IMR-90 (cell line): Measurements from ENCODE around the gene TKFC. TPM values are rescaled to one million over a fixed set of nuclear protein-coding genes. Genes with fewer than 3 reads are reported as not detected.

ENCODE experiments used
- ATAC-seq: fragments of 200-7000 bp; cut with Tn5 transposase; 2 replicates; pipeline ENCODE4 v1.9.1; 2020; ENCODE audit warnings: low read depth, mild to moderate bottlenecking, moderate library complexity
- BruUV-seq: library from RNA; stranded (reverse); fragments of 400-500 nt; replicated peaks from 2 replicates; lab custom pipeline; 2021; lab: Mats Ljungman, UMichigan
- CTCF ChIA-PET: fragments of 300-600 bp; formaldehyde crosslinking; extraction: SDS; loops from one replicate; lab custom pipeline; 2021; ENCODE audit warnings: antibody characterized with exemption; lab: Yijun Ruan, JAX
- POLR2A ChIA-PET: fragments of 300-600 bp; sonication (Branson Sonifier 250); formaldehyde crosslinking; loops from one replicate; lab custom pipeline; 2022; ENCODE audit warnings: antibody characterized with exemption; ENCODE audit not compliant: unreplicated experiment; lab: Charles Lee
- DNase-seq: peaks from one replicate; pipeline ENCODE4 v3.0.0; 2013
- H2AFZ ChIP-seq: replicated peaks from 2 replicates; pipeline ENCODE3; 2013; ENCODE audit warnings: low read length, mild to moderate bottlenecking; ENCODE audit not compliant: poor library complexity
- H2AK5ac ChIP-seq: 2 replicates; pipeline ENCODE4 v1.6.1; 2013; ENCODE audit warnings: low read depth, low read length, inconsistent platforms
- H2AK9ac ChIP-seq: replicated peaks from 2 replicates; pipeline ENCODE3; 2013; ENCODE audit warnings: mild to moderate bottlenecking, low read depth, low read length, moderate library complexity; ENCODE audit not compliant: poor library complexity
- H2BK120ac ChIP-seq: 2 replicates; pipeline ENCODE4 v1.6.1; 2013; ENCODE audit warnings: low read depth, low read length, inconsistent platforms
- H2BK15ac ChIP-seq: 3 replicates; pipeline ENCODE4 v1.6.1; 2013; ENCODE audit warnings: low read depth, low read length, inconsistent platforms
- H2BK20ac ChIP-seq: 2 replicates; pipeline ENCODE4 v1.6.1; 2013; ENCODE audit warnings: low read depth, mild to moderate bottlenecking, inconsistent platforms, low read length, moderate library complexity
- H2BK5ac ChIP-seq: 2 replicates; pipeline ENCODE4 v1.6.1; 2013; ENCODE audit warnings: mild to moderate bottlenecking, low read depth, low read length, inconsistent platforms; ENCODE audit not compliant: poor library complexity, severe bottlenecking
- H3K14ac ChIP-seq: replicated peaks from 2 replicates; pipeline ENCODE4 v1.6.1; 2013; ENCODE audit warnings: low read depth, low read length, inconsistent platforms
- H3K18ac ChIP-seq: 2 replicates; pipeline ENCODE4 v1.6.1; 2013; ENCODE audit warnings: low read depth, low read length, control low read depth
- H3K23ac ChIP-seq: 2 replicates; pipeline ENCODE4 v1.6.1; 2013; ENCODE audit warnings: low read depth, low read length, inconsistent platforms
- H3K27ac ChIP-seq: 2 replicates; pipeline ENCODE4 v1.5.1; 2013; ENCODE audit warnings: mild to moderate bottlenecking, control low read depth, low read length; ENCODE audit not compliant: insufficient read depth
- H3K27me3 ChIP-seq: 2 replicates; pipeline ENCODE4 v1.6.1; 2013; ENCODE audit warnings: low read length; ENCODE audit not compliant: control insufficient read depth, insufficient read depth
- H3K36me3 ChIP-seq: 2 replicates; pipeline ENCODE4 v1.6.1; 2013; ENCODE audit warnings: low read length, mixed read lengths; ENCODE audit not compliant: control insufficient read depth, insufficient read depth
- H3K4ac ChIP-seq: 2 replicates; pipeline ENCODE4 v1.6.1; 2013; ENCODE audit warnings: low read depth, low read length, inconsistent platforms
- H3K4me1 ChIP-seq: 2 replicates; pipeline ENCODE4 v1.6.1; 2013; ENCODE audit warnings: low read length, mixed read lengths; ENCODE audit not compliant: control insufficient read depth, insufficient read depth
- H3K4me2 ChIP-seq: 2 replicates; pipeline ENCODE4 v1.6.1; 2013; ENCODE audit warnings: low read depth, mild to moderate bottlenecking, control low read depth, low read length, moderate library complexity
- H3K4me3 ChIP-seq: 2 replicates; pipeline ENCODE4 v1.5.1; 2013; ENCODE audit warnings: low read depth, mild to moderate bottlenecking, control low read depth, low read length, moderate library complexity; ENCODE audit not compliant: insufficient read depth
- H3K56ac ChIP-seq: 2 replicates; pipeline ENCODE4 v1.6.1; 2013; ENCODE audit warnings: low read length, inconsistent platforms; ENCODE audit not compliant: insufficient read depth; ENCODE audit errors: extremely low read depth
- H3K79me1 ChIP-seq, 2 experiments: 2 replicates each; pipeline ENCODE4 v1.6.1; 2013; ENCODE audit warnings: low read length in 2 of 2, inconsistent platforms in 1 of 2, low read depth in 1 of 2
- H3K9ac ChIP-seq: 2 replicates; pipeline ENCODE4 v1.6.1; 2013; ENCODE audit warnings: low read depth, low read length, control low read depth
- H3K9me1 ChIP-seq: 2 replicates; pipeline ENCODE4 v1.6.1; 2013; ENCODE audit warnings: low read length, inconsistent platforms; ENCODE audit not compliant: insufficient read depth
- H3K9me3 ChIP-seq: 2 replicates; pipeline ENCODE4 v1.6.1; 2013; ENCODE audit warnings: low read length; ENCODE audit not compliant: control insufficient read depth, insufficient read depth
- H4K20me1 ChIP-seq: 2 replicates; pipeline ENCODE4 v1.6.1; 2013; ENCODE audit warnings: low read length, inconsistent platforms; ENCODE audit not compliant: insufficient read depth
- H4K5ac ChIP-seq: 2 replicates; pipeline ENCODE4 v1.6.1; 2013; ENCODE audit warnings: mild to moderate bottlenecking, low read depth, low read length, control low read depth
- H4K8ac ChIP-seq, 2 experiments: 2 replicates each; pipeline ENCODE4 v1.6.1; 2013; ENCODE audit warnings: low read depth in 2 of 2, low read length in 2 of 2, control low read depth in 1 of 2, inconsistent platforms in 1 of 2
- H4K91ac ChIP-seq: 2 replicates; pipeline ENCODE4 v1.6.1; 2013; ENCODE audit warnings: low read depth, low read length, inconsistent platforms; ENCODE audit not compliant: insufficient read depth
- BHLHE40 ChIP-seq: fragments of 150-350 bp; IDR thresholded peaks from 2 replicates; pipeline ENCODE4 v1.6.1; 2016; ENCODE audit warnings: mild to moderate bottlenecking, low read depth, low read length
- FOS ChIP-seq: fragments of 150-350 bp; IDR thresholded peaks from 2 replicates; pipeline ENCODE4 v1.6.1; 2016; ENCODE audit warnings: low read depth, low read length
- MAFK ChIP-seq: IDR thresholded peaks from 2 replicates; pipeline ENCODE4 v1.6.1; 2012; ENCODE audit warnings: low read depth, low read length, improper control_type of control experiment
- MXI1 ChIP-seq: IDR thresholded peaks from 2 replicates; pipeline ENCODE4 v1.6.1; 2012; ENCODE audit warnings: low read depth, mild to moderate bottlenecking, low read length, moderate library complexity, borderline replicate concordance
- NFE2L2 ChIP-seq: fragments of 150-350 bp; IDR thresholded peaks from 2 replicates; pipeline ENCODE4 v1.6.1; 2016; ENCODE audit warnings: low read depth, mild to moderate bottlenecking, low read length
- RAD21 ChIP-seq: IDR thresholded peaks from 2 replicates; pipeline ENCODE4 v1.6.1; 2012; ENCODE audit warnings: low read length, improper control_type of control experiment
- RCOR1 ChIP-seq: IDR thresholded peaks from 2 replicates; pipeline ENCODE4 v1.6.1; 2012; ENCODE audit warnings: mild to moderate bottlenecking, low read length, improper control_type of control experiment; ENCODE audit not compliant: insufficient replicate concordance
- RFX5 ChIP-seq: IDR thresholded peaks from 2 replicates; pipeline ENCODE4 v1.8.0; 2012; ENCODE audit warnings: low read depth, mild to moderate bottlenecking, low read length, moderate library complexity
- SMC3 ChIP-seq: fragments of 150-350 bp; IDR thresholded peaks from 2 replicates; pipeline ENCODE4 v1.6.1; 2016; ENCODE audit warnings: low read depth, mild to moderate bottlenecking, antibody characterized with exemption, low read length, moderate library complexity
- WGBS, 2 experiments: methylation state at CpG; one replicate each; pipeline versions ENCODE4 v1.1.5 to v1.1.7; 2013; ENCODE audit warnings: missing lambda C conversion rate in 2 of 2; ENCODE audit not compliant: insufficient read length in 1 of 2; ENCODE audit errors: extremely low coverage in 2 of 2; 5-methylcytosine and 5-hydroxymethylcytosine counted together
- dilution Hi-C: fragments of 300-500 bp; cut with HindIII; formaldehyde crosslinking; loops from one replicate; pipeline ENCODE4 v1.14.3; 2018; ENCODE audit warnings: low sequenced_read_pairs; ENCODE audit not compliant: unreplicated experiment
- in situ Hi-C: fragments of 300-500 bp; cut with MboI; formaldehyde crosslinking; loops from 3 replicates; pipeline ENCODE4 v1.14.3; 2019; ENCODE audit warnings: low sequenced_read_pairs, inconsistent platforms, mixed read lengths
- intact Hi-C: fragments of 100-400 bp; cut with micrococcal nuclease; formaldehyde crosslinking; loops from 2 replicates; pipeline ENCODE4 v1.10.0; 2022
- polyA plus RNA-seq, 3 experiments: library from polyadenylated mRNA; depleted of rRNA; stranded (reverse); fragments of >200 nt; gene quantifications; 2 replicates each; pipeline ENCODE4 v1.2.3, GENCODE V29; 2012; ENCODE audit warnings: low replicate concordance in 1 of 3
- total RNA-seq: library from RNA; depleted of rRNA; stranded (reverse); fragments of >200 nt; gene quantifications from 2 replicates; pipeline ENCODE4 v1.2.3, GENCODE V29; 2012
- TF ChIP-seq, protein P1 (sequence below): fragments of 150-350 bp; IDR thresholded peaks from 2 replicates; pipeline ENCODE4 v1.6.1; 2017; ENCODE audit warnings: mild to moderate bottlenecking, antibody characterized with exemption, low read length, low read depth
- TF ChIP-seq, protein P2 (sequence below): fragments of 150-350 bp; IDR thresholded peaks from 2 replicates; pipeline ENCODE4 v1.6.1; 2016; ENCODE audit warnings: low read depth, mild to moderate bottlenecking, low read length, moderate library complexity, borderline replicate concordance
- TF ChIP-seq, protein P3 (sequence below): conservative IDR thresholded peaks from 2 replicates; pipeline ENCODE4 v1.5.1; 2012; ENCODE audit warnings: mild to moderate bottlenecking, low read depth, low read length, improper control_type of control experiment

The TKFC gene
- total and polyA plus RNA-seq, 2 of the 4 experiments (the other 2 are of a cell fraction): 10.4 to 30.8 TPM

DNA sequence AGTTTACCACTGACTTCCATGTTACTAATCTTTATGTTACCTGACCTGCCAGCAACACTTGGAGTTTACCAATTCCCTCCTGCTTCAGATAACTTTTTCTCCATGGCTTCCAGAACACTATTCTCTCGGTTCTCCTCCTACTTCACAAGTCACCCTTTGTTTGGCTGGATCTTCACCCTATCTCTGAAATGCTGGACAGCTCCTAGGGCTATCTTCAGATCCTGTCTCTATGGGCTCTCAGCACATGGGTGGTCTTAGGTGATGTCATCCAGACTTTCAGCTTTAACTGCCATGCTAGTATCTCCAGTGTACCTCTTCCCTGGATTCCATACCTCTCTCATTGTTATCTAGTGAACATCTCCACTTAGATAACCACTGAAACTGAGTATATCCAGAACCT lies 25.7 kb upstream of the TKFC start:
- Histone ChIP-seq H3K14ac (no peak overlapping the region), H4K91ac (no peak overlapping the region), H4K5ac (no peak overlapping the region), H2AK5ac (no peak overlapping the region), H3K18ac (no peak overlapping the region), H2AK9ac (no peak overlapping the region), H3K9ac (no peak overlapping the region), H3K4me3 (no peak overlapping the region), H4K20me1 (peaks cover 25% of the 10 kb centered on the region), H2BK120ac (no peak overlapping the region), H3K27ac (no peak overlapping the region), H3K4ac (no peak overlapping the region), H2BK15ac (no peak overlapping the region), H3K23ac (no peak overlapping the region), H3K4me2 (no peak overlapping the region), H2BK5ac (no peak overlapping the region), H2AFZ (no peak overlapping the region), H3K9me3 (no peaks in the 10 kb centered on the region), H3K27me3 (no peaks in the 10 kb centered on the region), H2BK20ac (no peak overlapping the region), H3K56ac (no peak overlapping the region), H3K9me1 (no peaks in the 10 kb centered on the region; the same call in 1 of the 2 replicates), H3K4me1 (no peaks in the 10 kb centered on the region), H3K36me3 (peaks cover 80% of the 10 kb centered on the region), H3K79me1 (peaks cover 18 to 36% of the 10 kb centered on the region in 2 experiments), H4K8ac (no peak overlapping the region)
- CTCF ChIA-PET: no interaction called here
- BruUV-seq: no TSS peak
- in situ Hi-C loops (loop anchor here (25.0 kb wide), 1 partner anchor 1695 kb away; the partner anchor contains the start of gene OSBP), dilution Hi-C loops (no loop called here), intact Hi-C loops (no loop called here)
- DNase-seq (no peak), ATAC-seq (no peak)
- POLR2A ChIA-PET: no interaction called here
- WGBS, 2 experiments: no CpG with 5 or more reads among the region's 1 CpG
- TF ChIP-seq RAD21 (no peak), MXI1 (no peak), SMC3 (no peak), RFX5 (no peak), NFE2L2 (no peak), MAFK (no peak), BHLHE40 (no peak), RCOR1 (no peak), FOS (no peak)
- TF ChIP-seq, protein P1, sequence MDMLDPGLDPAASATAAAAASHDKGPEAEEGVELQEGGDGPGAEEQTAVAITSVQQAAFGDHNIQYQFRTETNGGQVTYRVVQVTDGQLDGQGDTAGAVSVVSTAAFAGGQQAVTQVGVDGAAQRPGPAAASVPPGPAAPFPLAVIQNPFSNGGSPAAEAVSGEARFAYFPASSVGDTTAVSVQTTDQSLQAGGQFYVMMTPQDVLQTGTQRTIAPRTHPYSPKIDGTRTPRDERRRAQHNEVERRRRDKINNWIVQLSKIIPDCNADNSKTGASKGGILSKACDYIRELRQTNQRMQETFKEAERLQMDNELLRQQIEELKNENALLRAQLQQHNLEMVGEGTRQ: no peak
- TF ChIP-seq, protein P2, sequence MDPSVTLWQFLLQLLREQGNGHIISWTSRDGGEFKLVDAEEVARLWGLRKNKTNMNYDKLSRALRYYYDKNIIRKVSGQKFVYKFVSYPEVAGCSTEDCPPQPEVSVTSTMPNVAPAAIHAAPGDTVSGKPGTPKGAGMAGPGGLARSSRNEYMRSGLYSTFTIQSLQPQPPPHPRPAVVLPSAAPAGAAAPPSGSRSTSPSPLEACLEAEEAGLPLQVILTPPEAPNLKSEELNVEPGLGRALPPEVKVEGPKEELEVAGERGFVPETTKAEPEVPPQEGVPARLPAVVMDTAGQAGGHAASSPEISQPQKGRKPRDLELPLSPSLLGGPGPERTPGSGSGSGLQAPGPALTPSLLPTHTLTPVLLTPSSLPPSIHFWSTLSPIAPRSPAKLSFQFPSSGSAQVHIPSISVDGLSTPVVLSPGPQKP: no peak
- TF ChIP-seq, protein P3, sequence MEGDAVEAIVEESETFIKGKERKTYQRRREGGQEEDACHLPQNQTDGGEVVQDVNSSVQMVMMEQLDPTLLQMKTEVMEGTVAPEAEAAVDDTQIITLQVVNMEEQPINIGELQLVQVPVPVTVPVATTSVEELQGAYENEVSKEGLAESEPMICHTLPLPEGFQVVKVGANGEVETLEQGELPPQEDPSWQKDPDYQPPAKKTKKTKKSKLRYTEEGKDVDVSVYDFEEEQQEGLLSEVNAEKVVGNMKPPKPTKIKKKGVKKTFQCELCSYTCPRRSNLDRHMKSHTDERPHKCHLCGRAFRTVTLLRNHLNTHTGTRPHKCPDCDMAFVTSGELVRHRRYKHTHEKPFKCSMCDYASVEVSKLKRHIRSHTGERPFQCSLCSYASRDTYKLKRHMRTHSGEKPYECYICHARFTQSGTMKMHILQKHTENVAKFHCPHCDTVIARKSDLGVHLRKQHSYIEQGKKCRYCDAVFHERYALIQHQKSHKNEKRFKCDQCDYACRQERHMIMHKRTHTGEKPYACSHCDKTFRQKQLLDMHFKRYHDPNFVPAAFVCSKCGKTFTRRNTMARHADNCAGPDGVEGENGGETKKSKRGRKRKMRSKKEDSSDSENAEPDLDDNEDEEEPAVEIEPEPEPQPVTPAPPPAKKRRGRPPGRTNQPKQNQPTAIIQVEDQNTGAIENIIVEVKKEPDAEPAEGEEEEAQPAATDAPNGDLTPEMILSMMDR: no peak
